Measurements from ENCODE around the gene MRPL44. TPM values are rescaled to one million over a fixed set of nuclear protein-coding genes. Genes with fewer than 3 reads are reported as not detected.

Gene MRPL44
- total and polyA plus RNA-seq, 2 donors (not counting 1 experiment from before 2014, with no cell fraction given), result 27.4 to 34.0 TPM

- no peaks in the 10 kb centered on the region for H4K20me1 ChIP-seq (ENCODE audit: control insufficient read depth, extremely low read depth, insufficient read depth, low read length)
- H3K4me2 ChIP-seq (ENCODE audit: extremely low read depth, insufficient read depth, low read length), result no peak overlapping the region
- H3K27me3 ChIP-seq (ENCODE audit: control insufficient read depth, insufficient read depth, low read length), result no peaks in the 10 kb centered on the region
- H2AFZ ChIP-seq (ENCODE audit: low read length), result no peak overlapping the region
- TF ChIP-seq EZH2 (IDR thresholded peaks at IDR 0.05; ENCODE audit: low read length, missing control alignments), result no peak
- TF ChIP-seq, protein P1, sequence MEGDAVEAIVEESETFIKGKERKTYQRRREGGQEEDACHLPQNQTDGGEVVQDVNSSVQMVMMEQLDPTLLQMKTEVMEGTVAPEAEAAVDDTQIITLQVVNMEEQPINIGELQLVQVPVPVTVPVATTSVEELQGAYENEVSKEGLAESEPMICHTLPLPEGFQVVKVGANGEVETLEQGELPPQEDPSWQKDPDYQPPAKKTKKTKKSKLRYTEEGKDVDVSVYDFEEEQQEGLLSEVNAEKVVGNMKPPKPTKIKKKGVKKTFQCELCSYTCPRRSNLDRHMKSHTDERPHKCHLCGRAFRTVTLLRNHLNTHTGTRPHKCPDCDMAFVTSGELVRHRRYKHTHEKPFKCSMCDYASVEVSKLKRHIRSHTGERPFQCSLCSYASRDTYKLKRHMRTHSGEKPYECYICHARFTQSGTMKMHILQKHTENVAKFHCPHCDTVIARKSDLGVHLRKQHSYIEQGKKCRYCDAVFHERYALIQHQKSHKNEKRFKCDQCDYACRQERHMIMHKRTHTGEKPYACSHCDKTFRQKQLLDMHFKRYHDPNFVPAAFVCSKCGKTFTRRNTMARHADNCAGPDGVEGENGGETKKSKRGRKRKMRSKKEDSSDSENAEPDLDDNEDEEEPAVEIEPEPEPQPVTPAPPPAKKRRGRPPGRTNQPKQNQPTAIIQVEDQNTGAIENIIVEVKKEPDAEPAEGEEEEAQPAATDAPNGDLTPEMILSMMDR (conservative IDR thresholded peaks at IDR 0.05 in 1 of 2, IDR thresholded peaks at IDR 0.05 in 1 of 2; ENCODE audit: low read depth in 1 of 2, low read length in 2 of 2), result no peak
- no peaks in the 10 kb centered on the region for H3K9me3 ChIP-seq (ENCODE audit: control insufficient read depth, insufficient read depth, low read depth, low read length)
- H3K4me1 ChIP-seq (ENCODE audit: control insufficient read depth, extremely low read depth, insufficient read depth, low read length), result no peaks in the 10 kb centered on the region
- DNase-seq (ENCODE audit: low read depth in 2 of 2), result peak in 1 of 2 donors; percentile 72
- H3K27ac ChIP-seq (ENCODE audit: insufficient read depth, low read length), result no peak overlapping the region
- no peak overlapping the region for H3K4me3 ChIP-seq (replicated peaks in 1 of 4; ENCODE audit: control extremely low read depth in 1 of 4, insufficient read depth in 1 of 4, low read depth in 3 of 4, low read length in 4 of 4)
- no peak overlapping the region for H3K9ac ChIP-seq (ENCODE audit: insufficient read depth, low read length)
- H3K36me3 ChIP-seq (ENCODE audit: control insufficient read depth, insufficient read depth, low read length), result no peaks in the 10 kb centered on the region
- peaks cover 72% of the 10 kb centered on the region for H3K79me2 ChIP-seq (ENCODE audit: control insufficient read depth, insufficient read depth, low read length)
Observed at GRCh38 chr2:223925106-223925505, 32.2 kb upstream of the MRPL44 start.

GRCh38 chr2:223928113-223929006 is 28.9 kb upstream of the MRPL44 start:
- H3K27me3 ChIP-seq (ENCODE audit: control insufficient read depth, insufficient read depth, low read length), result no peaks in the 10 kb centered on the region
- no peak overlapping the region for H3K4me3 ChIP-seq (replicated peaks in 1 of 4; ENCODE audit: control extremely low read depth in 1 of 4, insufficient read depth in 1 of 4, low read depth in 3 of 4, low read length in 4 of 4)
- no peaks in the 10 kb centered on the region for H3K9me3 ChIP-seq (ENCODE audit: control insufficient read depth, insufficient read depth, low read depth, low read length)
- H3K9ac ChIP-seq (ENCODE audit: insufficient read depth, low read length), result no peak overlapping the region
- no peak overlapping the region for H3K4me2 ChIP-seq (ENCODE audit: extremely low read depth, insufficient read depth, low read length)
- TF ChIP-seq, protein P1 (conservative IDR thresholded peaks at IDR 0.05 in 1 of 2, IDR thresholded peaks at IDR 0.05 in 1 of 2; ENCODE audit: low read depth in 1 of 2, low read length in 2 of 2), result no peak
- no peak for TF ChIP-seq EZH2 (IDR thresholded peaks at IDR 0.05; ENCODE audit: low read length, missing control alignments)
- H2AFZ ChIP-seq (ENCODE audit: low read length), result no peak overlapping the region
- peaks cover 3% of the 10 kb centered on the region for H3K4me1 ChIP-seq (ENCODE audit: control insufficient read depth, extremely low read depth, insufficient read depth, low read length)
- H3K27ac ChIP-seq (ENCODE audit: insufficient read depth, low read length), result no peak overlapping the region
- H3K36me3 ChIP-seq (ENCODE audit: control insufficient read depth, insufficient read depth, low read length), result no peaks in the 10 kb centered on the region
- no peaks in the 10 kb centered on the region for H4K20me1 ChIP-seq (ENCODE audit: control insufficient read depth, extremely low read depth, insufficient read depth, low read length)
- no peak for DNase-seq (ENCODE audit: low read depth in 2 of 2)
- peaks cover 64% of the 10 kb centered on the region for H3K79me2 ChIP-seq (ENCODE audit: control insufficient read depth, insufficient read depth, low read length)

- TF ChIP-seq, protein P1 (conservative IDR thresholded peaks at IDR 0.05 in 1 of 2, IDR thresholded peaks at IDR 0.05 in 1 of 2; ENCODE audit: low read depth in 1 of 2, low read length in 2 of 2), result no peak
- no peak for TF ChIP-seq EZH2 (IDR thresholded peaks at IDR 0.05; ENCODE audit: low read length, missing control alignments)
Observed at GRCh38 chr2:223929571-223930102, 27.6 kb upstream of the MRPL44 start.

More at GRCh38 chr2:223929571-223930102, 27.6 kb upstream of the MRPL44 start:
- H3K4me1 ChIP-seq (ENCODE audit: control insufficient read depth, extremely low read depth, insufficient read depth, low read length), result peaks cover 3% of the 10 kb centered on the region
- H3K27me3 ChIP-seq (ENCODE audit: control insufficient read depth, insufficient read depth, low read length), result no peaks in the 10 kb centered on the region
- H3K27ac ChIP-seq (ENCODE audit: insufficient read depth, low read length), result peak overlapping the region; percentile 29
- H4K20me1 ChIP-seq (ENCODE audit: control insufficient read depth, extremely low read depth, insufficient read depth, low read length), result no peaks in the 10 kb centered on the region
- H3K4me2 ChIP-seq (ENCODE audit: extremely low read depth, insufficient read depth, low read length), result peak overlapping the region; percentile 30
- peaks cover 66% of the 10 kb centered on the region for H3K79me2 ChIP-seq (ENCODE audit: control insufficient read depth, insufficient read depth, low read length)
- H3K36me3 ChIP-seq (ENCODE audit: control insufficient read depth, insufficient read depth, low read length), result no peaks in the 10 kb centered on the region
- H2AFZ ChIP-seq (ENCODE audit: low read length), result no peak overlapping the region
- no peak for DNase-seq (ENCODE audit: low read depth in 2 of 2)
- H3K4me3 ChIP-seq (replicated peaks in 1 of 4; ENCODE audit: control extremely low read depth in 1 of 4, insufficient read depth in 1 of 4, low read depth in 3 of 4, low read length in 4 of 4), result no peak overlapping the region
- H3K9me3 ChIP-seq (ENCODE audit: control insufficient read depth, insufficient read depth, low read depth, low read length), result no peaks in the 10 kb centered on the region
- H3K9ac ChIP-seq (ENCODE audit: insufficient read depth, low read length), result no peak overlapping the region
